ENCODE data around the gene CPA1.

Gene CPA1

GRCh38 chr7:130379921-130380860, at the start of gene CPA1:
CPA1 (plus strand) TSS chr7:130380494; CDS start chr7:130380521, 27 bp downstream.
- DNase-seq (ENCODE audit: low spot score), result no peak

GRCh38 chr7:130332259-130333053, 47.8 kb upstream of the CPA1 start:
- no peak for DNase-seq (ENCODE audit: low spot score)

- DNase-seq (ENCODE audit: low spot score), result no peak
Observed at GRCh38 chr7:130333832-130334231, 46.5 kb upstream of the CPA1 start.

GRCh38 chr7:130334274-130334673, 46.0 kb upstream of the CPA1 start:
- no peak for DNase-seq (ENCODE audit: low spot score)

- DNase-seq (ENCODE audit: low spot score), result no peak
Observed at GRCh38 chr7:130337410-130337971, 42.8 kb upstream of the CPA1 start.

- no peak for DNase-seq (ENCODE audit: low spot score)
Observed at GRCh38 chr7:130338233-130338632, 42.1 kb upstream of the CPA1 start.

- DNase-seq (ENCODE audit: low spot score), result no peak
Observed at GRCh38 chr7:130341882-130342281, 38.4 kb upstream of the CPA1 start.

GRCh38 chr7:130342701-130343380, 37.5 kb upstream of the CPA1 start:
- DNase-seq (ENCODE audit: low spot score), result no peak

GRCh38 chr7:130344271-130344866, 35.9 kb upstream of the CPA1 start, which contains the start of gene CPA5:
CPA5 (plus strand) TSS chr7:130344816; CDS start chr7:130346486, 1,670 bp downstream.
- DNase-seq (ENCODE audit: low spot score), result no peak

GRCh38 chr7:130345136-130345535, 35.2 kb upstream of the CPA1 start:
- no peak for DNase-seq (ENCODE audit: low spot score)

- no peak for DNase-seq (ENCODE audit: low spot score)
Observed at GRCh38 chr7:130345725-130346124, 34.6 kb upstream of the CPA1 start.

- DNase-seq (ENCODE audit: low spot score), result no peak
Observed at GRCh38 chr7:130346177-130346905, 34.0 kb upstream of the CPA1 start.

- DNase-seq (ENCODE audit: low spot score), result no peak
Observed at GRCh38 chr7:130346941-130347340, 33.4 kb upstream of the CPA1 start.

GRCh38 chr7:130349911-130350782, 30.1 kb upstream of the CPA1 start:
- no peak for DNase-seq (ENCODE audit: low spot score)

GRCh38 chr7:130350945-130351790, 29.1 kb upstream of the CPA1 start:
- no peak for DNase-seq (ENCODE audit: low spot score)

- DNase-seq (ENCODE audit: low spot score), result no peak
Observed at GRCh38 chr7:130351791-130352090, 28.6 kb upstream of the CPA1 start.

GRCh38 chr7:130352194-130353074, 27.9 kb upstream of the CPA1 start:
- no peak for DNase-seq (ENCODE audit: low spot score)

GRCh38 chr7:130353196-130353595, 27.1 kb upstream of the CPA1 start:
- no peak for DNase-seq (ENCODE audit: low spot score)
